Prostate gland (tissue), 2 donors: ENCODE results near the gene PTX3. TPM values are rescaled to one million over a fixed set of nuclear protein-coding genes. Genes with fewer than 3 reads are reported as not detected.

ENCODE experiments used
- DNase-seq: peaks from one replicate; pipeline ENCODE4 v3.0.0-alpha.2; 2019; ENCODE audit warnings: low spot score
- H3K27ac ChIP-seq, 2 donors: fragments of 200-600 bp; sonication (generic); 2 replicates each; pipeline ENCODE4 v1.5.1; 2017 to 2019
- H3K27me3 ChIP-seq: fragments of 200-600 bp; sonication (generic); replicated peaks from 2 replicates; pipeline ENCODE4 v1.5.1; 2019; ENCODE audit not compliant: insufficient read depth
- H3K36me3 ChIP-seq, 2 donors: fragments of 200-600 bp; sonication (generic); 1 replicate in 1 of 2; 2 replicates in 1 of 2; pipeline versions ENCODE4 v1.5.1 to v1.8.1; 2017 to 2019
- H3K4me1 ChIP-seq: fragments of 200-600 bp; sonication (generic); replicated peaks from 2 replicates; pipeline ENCODE4 v1.5.1; 2019
- H3K4me3 ChIP-seq, 2 donors: fragments of 200-600 bp; sonication (generic); 2 replicates each; pipeline ENCODE4 v1.5.1; 2017 to 2019
- H3K9me3 ChIP-seq: fragments of 200-600 bp; sonication (generic); 2 replicates; pipeline ENCODE4 v1.5.1; 2017
- POLR2A ChIP-seq: fragments of 450-650 bp; IDR thresholded peaks from one replicate; pipeline ENCODE4 v1.6.1; 2016; ENCODE audit warnings: antibody characterized with exemption, mild to moderate bottlenecking
- POLR2AphosphoS5 ChIP-seq: sonication (generic); formaldehyde crosslinking; IDR thresholded peaks from one replicate; pipeline ENCODE4 v1.6.1; 2017; ENCODE audit warnings: antibody characterized with exemption
- WGBS: methylation state at CpG from one replicate; pipeline ENCODE4 v1.1.5; 2018; 5-methylcytosine and 5-hydroxymethylcytosine counted together
- intact Hi-C: fragments of 100-400 bp; cut with DNase I; formaldehyde crosslinking; loops from one replicate; pipeline ENCODE4 v1.14.2; 2022
- total RNA-seq, 2 donors: library from RNA; depleted of rRNA; stranded (reverse); fragments of >200 nt; gene quantifications; one replicate each; pipeline ENCODE4 v1.1.0, GENCODE V29; 2016
- TF ChIP-seq, protein P1 (sequence below), 4 experiments: fragments of 200-600 bp in 2 of 4; fragments of 450-650 bp in 2 of 4; sonication (generic) in 2 of 4; IDR thresholded peaks; 1 replicate in 3 of 4; 2 replicates in 1 of 4; pipeline ENCODE4 v1.5.1; 2016 to 2019; ENCODE audit warnings: antibody characterized with exemption in 4 of 4, mild to moderate bottlenecking in 2 of 4, moderate library complexity in 2 of 4

The PTX3 gene
- total RNA-seq, 2 donors from 2014 or later, result 0.55 to 0.97 TPM

DNA sequence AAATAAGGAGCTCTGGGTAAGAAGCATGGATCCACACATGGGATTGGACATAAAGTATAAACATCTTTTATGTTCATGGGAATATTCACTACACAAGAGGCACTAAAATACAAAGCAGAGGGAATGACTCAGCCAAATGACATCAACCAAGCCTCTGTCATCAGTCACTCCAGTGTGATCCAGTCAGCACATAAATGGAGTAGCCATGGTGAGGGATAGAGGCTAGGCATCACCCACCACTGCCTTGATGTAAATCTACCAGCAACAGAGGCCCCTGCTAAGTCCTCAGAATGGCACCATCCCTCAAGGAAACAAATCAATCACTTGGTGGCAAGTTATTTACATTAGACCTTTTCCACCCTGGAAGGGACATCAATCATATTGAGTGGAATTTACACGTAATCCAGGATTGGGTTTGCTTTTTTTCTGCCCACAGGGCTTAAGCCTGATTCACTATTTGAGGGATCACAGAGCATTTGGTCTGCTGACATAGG is 39.3 kb downstream of the PTX3 start:
- WGBS, result 58% methylated on average over 1 of the region's 1 CpG
- Histone ChIP-seq H3K36me3 (no peaks in the 10 kb centered on the region), H3K4me3 (no peak overlapping the region), H3K27me3 (no peaks in the 10 kb centered on the region), H3K9me3 (no peaks in the 10 kb centered on the region), H3K27ac (no peak overlapping the region), H3K4me1 (no peaks in the 10 kb centered on the region)
- DNase-seq, result no peak
- TF ChIP-seq POLR2AphosphoS5 (no peak), POLR2A (no peak)
- TF ChIP-seq, protein P1, sequence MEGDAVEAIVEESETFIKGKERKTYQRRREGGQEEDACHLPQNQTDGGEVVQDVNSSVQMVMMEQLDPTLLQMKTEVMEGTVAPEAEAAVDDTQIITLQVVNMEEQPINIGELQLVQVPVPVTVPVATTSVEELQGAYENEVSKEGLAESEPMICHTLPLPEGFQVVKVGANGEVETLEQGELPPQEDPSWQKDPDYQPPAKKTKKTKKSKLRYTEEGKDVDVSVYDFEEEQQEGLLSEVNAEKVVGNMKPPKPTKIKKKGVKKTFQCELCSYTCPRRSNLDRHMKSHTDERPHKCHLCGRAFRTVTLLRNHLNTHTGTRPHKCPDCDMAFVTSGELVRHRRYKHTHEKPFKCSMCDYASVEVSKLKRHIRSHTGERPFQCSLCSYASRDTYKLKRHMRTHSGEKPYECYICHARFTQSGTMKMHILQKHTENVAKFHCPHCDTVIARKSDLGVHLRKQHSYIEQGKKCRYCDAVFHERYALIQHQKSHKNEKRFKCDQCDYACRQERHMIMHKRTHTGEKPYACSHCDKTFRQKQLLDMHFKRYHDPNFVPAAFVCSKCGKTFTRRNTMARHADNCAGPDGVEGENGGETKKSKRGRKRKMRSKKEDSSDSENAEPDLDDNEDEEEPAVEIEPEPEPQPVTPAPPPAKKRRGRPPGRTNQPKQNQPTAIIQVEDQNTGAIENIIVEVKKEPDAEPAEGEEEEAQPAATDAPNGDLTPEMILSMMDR (IDR thresholded peaks at IDR 0.05), result no peak
- intact Hi-C loops, result no loop called here

DNA sequence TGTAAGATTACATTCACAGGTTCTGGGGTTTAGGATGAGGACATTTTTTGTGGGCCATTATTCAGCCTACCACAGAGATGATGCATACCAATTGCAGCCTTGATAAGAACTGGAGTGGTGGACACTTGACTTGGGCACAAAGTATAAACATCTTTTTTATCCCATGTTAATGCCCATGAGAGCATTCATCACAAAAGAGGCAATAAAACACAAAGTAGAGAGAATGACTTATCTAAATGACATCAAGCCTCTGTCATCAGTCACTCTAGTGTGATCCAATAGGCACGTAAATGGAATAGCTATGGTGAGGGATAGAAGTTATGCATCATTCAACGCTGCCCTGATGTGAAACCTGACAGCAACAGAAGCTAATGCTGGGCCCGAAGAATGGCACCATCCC is 40.8 kb downstream of the PTX3 start:
- intact Hi-C loops, result no loop called here
- TF ChIP-seq, protein P1 (IDR thresholded peaks at IDR 0.05), result no peak
- no peak for TF ChIP-seq POLR2AphosphoS5
- TF ChIP-seq POLR2A, result no peak
- H3K27ac ChIP-seq, result no peak overlapping the region
- no peak for DNase-seq
- H3K4me1 ChIP-seq, result no peaks in the 10 kb centered on the region
- H3K36me3 ChIP-seq, result no peaks in the 10 kb centered on the region
- no peak overlapping the region for H3K4me3 ChIP-seq
- H3K9me3 ChIP-seq, result no peaks in the 10 kb centered on the region
- 90% methylated on average over 3 of the region's 3 CpGs for WGBS
- no peaks in the 10 kb centered on the region for H3K27me3 ChIP-seq

DNA sequence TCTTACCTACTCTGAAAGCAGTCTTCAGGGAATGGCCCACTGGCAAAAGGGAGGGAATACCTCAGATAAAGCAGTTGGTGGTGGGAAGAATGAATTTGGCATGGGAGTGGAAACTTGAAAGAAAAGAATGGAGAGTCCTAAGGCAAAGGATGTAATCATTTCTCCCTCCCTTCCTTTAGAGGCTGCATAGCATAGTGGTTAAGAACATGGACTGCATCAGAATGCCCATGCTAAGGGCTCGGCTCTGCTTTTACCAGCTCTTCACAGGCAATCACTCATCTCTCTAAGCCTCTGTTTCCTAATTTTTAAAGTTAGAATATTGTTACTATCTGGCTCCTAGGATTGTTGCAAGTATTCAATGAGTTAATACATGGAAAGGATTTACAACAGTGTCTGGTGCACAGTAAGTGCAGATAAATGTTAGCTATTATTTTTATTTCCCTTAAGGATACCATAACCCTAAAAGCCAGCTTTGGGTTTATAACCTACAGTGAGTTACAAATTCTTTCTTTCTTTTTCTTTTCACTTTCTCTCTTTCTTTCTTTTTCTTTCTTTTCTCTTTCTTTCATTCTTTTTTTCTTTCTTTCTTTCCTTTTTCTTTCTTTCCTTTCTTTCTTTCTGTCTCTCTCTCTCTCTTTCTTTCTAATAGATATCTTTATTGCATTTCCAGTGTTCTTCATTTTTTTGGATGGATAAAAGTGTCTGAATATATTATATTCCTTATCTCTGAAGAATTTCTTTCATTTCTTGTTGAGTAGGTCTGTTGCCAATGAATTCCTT is 43.0 kb downstream of the PTX3 start:
- no peak for DNase-seq
- TF ChIP-seq, protein P1 (IDR thresholded peaks at IDR 0.05), result no peak
- no peak for TF ChIP-seq POLR2A
- WGBS, result 64% methylated on average over 1 of the region's 1 CpG
- no peaks in the 10 kb centered on the region for H3K36me3 ChIP-seq
- no peak overlapping the region for H3K4me3 ChIP-seq
- H3K4me1 ChIP-seq, result no peaks in the 10 kb centered on the region
- no peaks in the 10 kb centered on the region for H3K9me3 ChIP-seq
- intact Hi-C loops, result no loop called here
- H3K27ac ChIP-seq, result no peak overlapping the region
- H3K27me3 ChIP-seq, result no peaks in the 10 kb centered on the region

DNA sequence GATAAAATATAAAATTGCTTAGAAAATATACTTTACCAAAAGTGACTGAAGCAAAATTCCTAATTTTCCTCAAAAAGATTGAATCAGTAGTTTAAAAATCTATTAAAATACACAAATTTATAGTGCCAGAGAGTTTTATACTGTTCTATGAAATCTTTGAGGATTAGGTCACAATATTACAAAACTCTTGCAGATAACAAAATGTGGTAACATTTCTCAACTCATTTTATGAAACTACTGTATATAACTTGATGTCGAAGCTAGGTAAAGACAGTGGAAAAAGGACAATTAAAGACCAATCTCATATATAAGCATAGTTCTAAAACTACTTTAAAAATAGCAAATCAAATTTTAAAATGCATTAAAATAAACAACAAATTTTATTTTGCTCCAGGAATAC is 50.7 kb downstream of the PTX3 start:
- TF ChIP-seq POLR2A (no peak), POLR2AphosphoS5 (no peak)
- TF ChIP-seq, protein P1 (IDR thresholded peaks at IDR 0.05), result no peak
- Histone ChIP-seq H3K36me3 (no peaks in the 10 kb centered on the region), H3K9me3 (no peaks in the 10 kb centered on the region), H3K27me3 (no peaks in the 10 kb centered on the region), H3K4me1 (no peaks in the 10 kb centered on the region), H3K27ac (no peak overlapping the region), H3K4me3 (no peak overlapping the region)
- no peak for DNase-seq
- WGBS, result 83% methylated on average over 1 of the region's 1 CpG
- intact Hi-C loops, result no loop called here

DNA sequence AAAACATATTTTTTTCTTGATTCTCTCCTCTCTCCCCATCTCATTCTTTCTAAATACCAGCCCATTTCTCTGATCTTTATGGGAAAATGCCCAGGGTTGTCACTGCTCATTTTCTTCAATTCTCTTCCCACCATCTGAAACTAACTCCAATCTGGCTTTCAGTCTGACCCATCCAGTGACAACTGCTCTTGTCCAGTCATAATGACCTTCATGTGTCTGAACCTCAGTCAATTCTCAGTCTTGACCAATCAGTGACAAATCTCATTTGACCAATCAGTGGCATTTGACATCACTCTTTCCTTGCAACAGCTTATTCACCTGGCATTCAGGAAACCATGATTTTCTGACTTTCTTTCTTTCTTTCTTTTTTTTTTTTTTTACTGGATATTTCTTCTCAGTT is 51.5 kb downstream of the PTX3 start:
- H3K9me3 ChIP-seq, result no peaks in the 10 kb centered on the region
- H3K36me3 ChIP-seq, result no peaks in the 10 kb centered on the region
- DNase-seq, result no peak
- TF ChIP-seq, protein P1 (IDR thresholded peaks at IDR 0.05), result no peak
- TF ChIP-seq POLR2A, result no peak
- TF ChIP-seq POLR2AphosphoS5, result no peak
- H3K4me3 ChIP-seq, result no peak overlapping the region
- intact Hi-C loops, result no loop called here
- H3K27ac ChIP-seq, result no peak overlapping the region
- no peaks in the 10 kb centered on the region for H3K4me1 ChIP-seq
- H3K27me3 ChIP-seq, result no peaks in the 10 kb centered on the region
